ENCODE measurements around the gene FRG2B. TPM values are rescaled to one million over a fixed set of nuclear protein-coding genes. Genes with fewer than 3 reads are reported as not detected.
"Not testable (repeated sequence)": the region's sequence is repeated elsewhere in the genome, so short reads cannot be mapped to it uniquely, and the experiment has no call there.

Gene FRG2B
- total and polyA plus RNA-seq, 2 of the 8 experiments (the other 6 are each of a cell fraction or from before 2014, with no cell fraction given) = not detected

DNA sequence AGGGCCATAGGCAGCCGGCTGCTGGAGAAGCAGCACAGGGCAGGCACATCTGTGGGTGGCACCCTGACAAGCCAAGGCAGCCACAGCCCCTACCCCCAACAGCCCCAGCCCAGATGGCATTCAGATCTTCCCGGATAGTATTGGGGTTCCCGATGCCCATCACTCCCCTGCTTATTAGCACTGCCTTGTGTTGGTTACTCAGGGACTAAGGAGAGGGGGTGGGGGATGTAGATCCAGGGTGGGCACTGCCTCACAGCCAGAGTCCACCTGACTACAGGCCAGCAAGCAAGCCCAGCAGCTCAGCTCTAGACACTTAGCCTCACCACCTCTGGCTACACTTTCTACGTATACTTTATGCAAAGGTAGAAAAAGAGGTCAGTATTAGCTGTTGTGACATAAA is 30.7 kb upstream of the FRG2B start:
- H3K4me3 ChIP-seq (ENCODE audit: extremely low read depth in 1 of 4, insufficient read depth in 2 of 4, low read depth in 3 of 4, low read length in 4 of 4); H2AFZ ChIP-seq (ENCODE audit: low read length); CTCF ChIA-PET (ENCODE audit: partially characterized antibody); H3K56ac ChIP-seq (replicated peaks; ENCODE audit: insufficient read length, low read depth, low read length); POLR2A ChIA-PET (ENCODE audit: partially characterized antibody); H3K4me2 ChIP-seq (ENCODE audit: insufficient read depth in 1 of 2, low read depth in 2 of 2, low read length in 2 of 2); H3K4me1 ChIP-seq (replicated peaks in 1 of 4; ENCODE audit: control insufficient read depth in 3 of 4, insufficient read depth in 4 of 4, low read length in 3 of 4); H4K91ac ChIP-seq (replicated peaks; ENCODE audit: insufficient read length, low read length); H2AK5ac ChIP-seq (ENCODE audit: low read depth, low read length); H3K23me2 ChIP-seq (ENCODE audit: low read depth, low read length); H4K8ac ChIP-seq (ENCODE audit: extremely low read depth, insufficient read depth, low read length); H3K36me3 ChIP-seq (ENCODE audit: control insufficient read depth in 2 of 4, insufficient read depth in 4 of 4, low read length in 3 of 4); DNase-seq (ENCODE audit: low read depth in 1 of 2, low spot score in 2 of 2); H3K79me1 ChIP-seq (ENCODE audit: low read depth, low read length); H2BK15ac ChIP-seq (ENCODE audit: low read length); H3K9ac ChIP-seq (replicated peaks in 1 of 4; ENCODE audit: extremely low read depth in 1 of 4, low read depth in 3 of 4, low read length in 3 of 4); H2BK12ac ChIP-seq (ENCODE audit: low read depth, low read length); H3K27me3 ChIP-seq (replicated peaks in 1 of 4; ENCODE audit: control insufficient read depth in 3 of 4, extremely low read depth in 1 of 4, insufficient read depth in 3 of 4, low read length in 3 of 4); FAIRE-seq; H3K14ac ChIP-seq (ENCODE audit: insufficient read length); H4K5ac ChIP-seq (ENCODE audit: insufficient read length, low read depth, low read length); H2BK20ac ChIP-seq (ENCODE audit: low read length); H4K20me1 ChIP-seq (replicated peaks in 1 of 2; ENCODE audit: control insufficient read depth in 1 of 2, insufficient read depth in 2 of 2, low read length in 2 of 2); H3K18ac ChIP-seq (ENCODE audit: extremely low read depth, low read length); H3K27ac ChIP-seq (ENCODE audit: low read depth, low read length); H2BK5ac ChIP-seq (ENCODE audit: low read depth, low read length); H3K23ac ChIP-seq (ENCODE audit: insufficient read length); H2BK120ac ChIP-seq (replicated peaks; ENCODE audit: low read depth, low read length); H3K79me2 ChIP-seq (ENCODE audit: control insufficient read depth in 1 of 2, insufficient read depth in 2 of 2, low read length in 2 of 2); H3K4ac ChIP-seq (replicated peaks; ENCODE audit: insufficient read length, low read depth, low read length): not testable (repeated sequence)
- H3K9me3 ChIP-seq (ENCODE audit: insufficient read depth in 2 of 2, low read depth in 1 of 2, low read length in 1 of 2) = peaks cover 0 to 16% of the 10 kb centered on the region in 2 experiments; a peak in 2 of 4 replicates
- 86% methylated on average over 3 of the region's 4 CpGs; no CpG with 5 or more reads in 1 of the 2 experiments for WGBS, 2 experiments (ENCODE audit: extremely low coverage in 1 of 2, insufficient coverage in 1 of 2, insufficient read length in 1 of 2, insufficient replicate concordance in 2 of 2, low coverage in 1 of 2, low lambda C conversion rate in 2 of 2, missing lambda C conversion rate in 1 of 2)

DNA sequence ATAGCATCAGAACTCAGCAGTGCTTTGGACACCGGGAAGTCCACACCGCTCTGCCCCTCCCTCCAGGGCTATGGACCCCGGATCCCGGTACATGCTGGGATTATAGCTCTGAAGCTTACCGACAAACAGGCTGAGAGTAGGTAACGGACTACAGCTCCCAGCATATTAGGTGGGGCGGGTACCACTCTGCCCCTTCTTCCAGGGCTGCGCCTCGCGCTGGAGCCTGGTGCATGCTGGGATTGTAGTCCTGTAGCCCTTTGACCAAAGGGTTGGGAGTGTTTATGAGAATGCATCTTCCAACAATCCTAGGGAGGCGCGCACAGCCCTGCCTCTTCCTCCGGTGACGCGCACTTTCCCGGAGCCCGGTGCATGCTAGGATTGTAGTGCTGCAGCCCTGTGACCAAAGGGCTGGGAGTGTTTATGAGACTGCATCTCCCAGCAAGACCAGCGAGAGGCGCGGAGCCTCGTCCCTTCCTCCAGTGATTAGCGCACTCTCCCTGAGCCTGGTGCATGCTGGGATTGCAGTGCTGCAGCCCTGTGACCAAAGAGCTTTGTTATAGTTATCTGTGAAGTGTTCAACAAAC is 22.4 kb upstream of the FRG2B start:
- H4K5ac ChIP-seq (ENCODE audit: insufficient read length, low read depth, low read length); H3K14ac ChIP-seq (ENCODE audit: insufficient read length); H3K4ac ChIP-seq (replicated peaks; ENCODE audit: insufficient read length, low read depth, low read length); H4K20me1 ChIP-seq (replicated peaks in 1 of 2; ENCODE audit: control insufficient read depth in 1 of 2, insufficient read depth in 2 of 2, low read length in 2 of 2); H2AFZ ChIP-seq (ENCODE audit: low read length); DNase-seq (ENCODE audit: low read depth in 1 of 2, low spot score in 2 of 2); CTCF ChIA-PET (ENCODE audit: partially characterized antibody); H3K79me2 ChIP-seq (ENCODE audit: control insufficient read depth in 1 of 2, insufficient read depth in 2 of 2, low read length in 2 of 2); H2BK15ac ChIP-seq (ENCODE audit: low read length); H3K23me2 ChIP-seq (ENCODE audit: low read depth, low read length); H3K23ac ChIP-seq (ENCODE audit: insufficient read length); H3K4me1 ChIP-seq (replicated peaks in 1 of 4; ENCODE audit: control insufficient read depth in 3 of 4, insufficient read depth in 4 of 4, low read length in 3 of 4); H2BK120ac ChIP-seq (replicated peaks; ENCODE audit: low read depth, low read length); H3K4me3 ChIP-seq (ENCODE audit: extremely low read depth in 1 of 4, insufficient read depth in 2 of 4, low read depth in 3 of 4, low read length in 4 of 4); H3K79me1 ChIP-seq (ENCODE audit: low read depth, low read length); H4K8ac ChIP-seq (ENCODE audit: extremely low read depth, insufficient read depth, low read length); H3K27ac ChIP-seq (ENCODE audit: low read depth, low read length); H4K91ac ChIP-seq (replicated peaks; ENCODE audit: insufficient read length, low read length); H2BK12ac ChIP-seq (ENCODE audit: low read depth, low read length); H3K36me3 ChIP-seq (ENCODE audit: control insufficient read depth in 2 of 4, insufficient read depth in 4 of 4, low read length in 3 of 4); H2BK20ac ChIP-seq (ENCODE audit: low read length); H3K56ac ChIP-seq (replicated peaks; ENCODE audit: insufficient read length, low read depth, low read length); POLR2A ChIA-PET (ENCODE audit: partially characterized antibody); H3K9ac ChIP-seq (replicated peaks in 1 of 4; ENCODE audit: extremely low read depth in 1 of 4, low read depth in 3 of 4, low read length in 3 of 4); H3K18ac ChIP-seq (ENCODE audit: extremely low read depth, low read length); H2BK5ac ChIP-seq (ENCODE audit: low read depth, low read length); H3K9me3 ChIP-seq (ENCODE audit: insufficient read depth in 2 of 2, low read depth in 1 of 2, low read length in 1 of 2); FAIRE-seq; H3K27me3 ChIP-seq (replicated peaks in 1 of 4; ENCODE audit: control insufficient read depth in 3 of 4, extremely low read depth in 1 of 4, insufficient read depth in 3 of 4, low read length in 3 of 4); H3K4me2 ChIP-seq (ENCODE audit: insufficient read depth in 1 of 2, low read depth in 2 of 2, low read length in 2 of 2); H2AK5ac ChIP-seq (ENCODE audit: low read depth, low read length): not testable (repeated sequence)
- 95% methylated on average over 4 of the region's 22 CpGs; no CpG with 5 or more reads in 1 of the 2 experiments for WGBS, 2 experiments (ENCODE audit: extremely low coverage in 1 of 2, insufficient coverage in 1 of 2, insufficient read length in 1 of 2, insufficient replicate concordance in 2 of 2, low coverage in 1 of 2, low lambda C conversion rate in 2 of 2, missing lambda C conversion rate in 1 of 2)
